ENCODE results near the gene CSE1L.

GRCh38 chr20:49115564-49115963, 69.5 kb downstream of the CSE1L start:
- TF ChIP-seq, protein P1, sequence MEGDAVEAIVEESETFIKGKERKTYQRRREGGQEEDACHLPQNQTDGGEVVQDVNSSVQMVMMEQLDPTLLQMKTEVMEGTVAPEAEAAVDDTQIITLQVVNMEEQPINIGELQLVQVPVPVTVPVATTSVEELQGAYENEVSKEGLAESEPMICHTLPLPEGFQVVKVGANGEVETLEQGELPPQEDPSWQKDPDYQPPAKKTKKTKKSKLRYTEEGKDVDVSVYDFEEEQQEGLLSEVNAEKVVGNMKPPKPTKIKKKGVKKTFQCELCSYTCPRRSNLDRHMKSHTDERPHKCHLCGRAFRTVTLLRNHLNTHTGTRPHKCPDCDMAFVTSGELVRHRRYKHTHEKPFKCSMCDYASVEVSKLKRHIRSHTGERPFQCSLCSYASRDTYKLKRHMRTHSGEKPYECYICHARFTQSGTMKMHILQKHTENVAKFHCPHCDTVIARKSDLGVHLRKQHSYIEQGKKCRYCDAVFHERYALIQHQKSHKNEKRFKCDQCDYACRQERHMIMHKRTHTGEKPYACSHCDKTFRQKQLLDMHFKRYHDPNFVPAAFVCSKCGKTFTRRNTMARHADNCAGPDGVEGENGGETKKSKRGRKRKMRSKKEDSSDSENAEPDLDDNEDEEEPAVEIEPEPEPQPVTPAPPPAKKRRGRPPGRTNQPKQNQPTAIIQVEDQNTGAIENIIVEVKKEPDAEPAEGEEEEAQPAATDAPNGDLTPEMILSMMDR (tag by site-specific recombination; IDR thresholded peaks at IDR 0.05), result no peak
- TF ChIP-seq TCF7L2 (IDR thresholded peaks at IDR 0.05; ENCODE audit: borderline replicate concordance, low read depth, low read length) (no peak), SP2 (tag by site-specific recombination; IDR thresholded peaks at IDR 0.05) (no peak)

All from HEK293 (cell line).